Stimulated activated CD4-positive, alpha-beta T cell treated with anti-CD3 and anti-CD28 coated beads, Interleukin-12 subunit alpha, Interleukin-12 subunit beta, amount 100 ng/mL, for 24 hours (primary cell): ENCODE measurements around the gene KDM2A.
A peak's percentile ranks its signal among the peaks of the same experiment; 100 is the strongest.

Source experiments
- DNase-seq, 2 experiments: peaks; one replicate each; pipeline ENCODE4 v3.0.0-alpha.2; 2020; ENCODE audit warnings: low read depth in 2 of 2

KDM2A gene

GRCh38 chr11:67118801-67119584 is at the start of gene KDM2A:
Gene KDM2A (plus strand): TSS chr11:67119263. CDS start chr11:67121317, 2,054 bp downstream.
- DNase-seq: peak; percentile 95 to 98

- peak; percentile 51 to 76 for DNase-seq
Observed at GRCh38 chr11:67071420-67072284, 47.4 kb upstream of the KDM2A start.

GRCh38 chr11:67072295-67072694 is 46.8 kb upstream of the KDM2A start:
- DNase-seq: no peak

- DNase-seq: no peak
Observed at GRCh38 chr11:67073908-67074307, 45.2 kb upstream of the KDM2A start.

GRCh38 chr11:67076202-67076601 is 42.9 kb upstream of the KDM2A start:
- DNase-seq: no peak

GRCh38 chr11:67079065-67079705 is 39.9 kb upstream of the KDM2A start:
- no peak for DNase-seq

- DNase-seq: no peak
Observed at GRCh38 chr11:67082071-67082791, 36.8 kb upstream of the KDM2A start.

- DNase-seq: no peak
Observed at GRCh38 chr11:67083786-67084366, 35.2 kb upstream of the KDM2A start.

- DNase-seq: no peak
Observed at GRCh38 chr11:67085617-67086016, 33.4 kb upstream of the KDM2A start.

- DNase-seq: no peak
Observed at GRCh38 chr11:67090717-67091116, 28.3 kb upstream of the KDM2A start.

- DNase-seq: no peak
Observed at GRCh38 chr11:67095214-67095507, 23.9 kb upstream of the KDM2A start.

GRCh38 chr11:67098799-67099429 is 20.1 kb upstream of the KDM2A start:
- no peak for DNase-seq

GRCh38 chr11:67099831-67100324 is 19.2 kb upstream of the KDM2A start:
- DNase-seq: no peak

- DNase-seq: no peak
Observed at GRCh38 chr11:67102664-67103063, 16.4 kb upstream of the KDM2A start.

GRCh38 chr11:67105964-67106363 is 13.1 kb upstream of the KDM2A start:
- no peak for DNase-seq

- DNase-seq: no peak
Observed at GRCh38 chr11:67111261-67111660, 7.8 kb upstream of the KDM2A start.

- DNase-seq: no peak
Observed at GRCh38 chr11:67113231-67113721, 5.8 kb upstream of the KDM2A start.

- no peak for DNase-seq
Observed at GRCh38 chr11:67114275-67114896, 4.7 kb upstream of the KDM2A start.

GRCh38 chr11:67116758-67117105 is 2.3 kb upstream of the KDM2A start:
- no peak for DNase-seq

GRCh38 chr11:67117176-67117575 is 1.9 kb upstream of the KDM2A start:
- DNase-seq: no peak
